Adrenal gland (tissue), 5 donors: ENCODE measurements around the gene SHB.

Experiments
- POLR2A ChIP-seq, 2 donors: fragments of 450-650 bp; IDR thresholded peaks; one replicate each; pipeline ENCODE4 v1.6.1; 2017; ENCODE audit warnings: antibody characterized with exemption in 2 of 2, mild to moderate bottlenecking in 2 of 2, moderate library complexity in 1 of 2
- TF ChIP-seq, protein P1 (sequence below), 6 experiments: fragments of 450-650 bp in 4 of 6; fragments of 200-600 bp in 2 of 6; sonication (generic) in 1 of 6; IDR thresholded peaks; 1 replicate in 5 of 6; 2 replicates in 1 of 6; pipeline versions ENCODE4 v1.5.1 to v1.8.0; 2016 to 2021; ENCODE audit warnings: antibody characterized with exemption in 6 of 6, mild to moderate bottlenecking in 2 of 6, moderate library complexity in 1 of 6
- donor health status: DM: no; HTN: no; CAD: no.

- TF ChIP-seq POLR2A (IDR thresholded peaks at IDR 0.05) = no peak
- TF ChIP-seq, protein P1, sequence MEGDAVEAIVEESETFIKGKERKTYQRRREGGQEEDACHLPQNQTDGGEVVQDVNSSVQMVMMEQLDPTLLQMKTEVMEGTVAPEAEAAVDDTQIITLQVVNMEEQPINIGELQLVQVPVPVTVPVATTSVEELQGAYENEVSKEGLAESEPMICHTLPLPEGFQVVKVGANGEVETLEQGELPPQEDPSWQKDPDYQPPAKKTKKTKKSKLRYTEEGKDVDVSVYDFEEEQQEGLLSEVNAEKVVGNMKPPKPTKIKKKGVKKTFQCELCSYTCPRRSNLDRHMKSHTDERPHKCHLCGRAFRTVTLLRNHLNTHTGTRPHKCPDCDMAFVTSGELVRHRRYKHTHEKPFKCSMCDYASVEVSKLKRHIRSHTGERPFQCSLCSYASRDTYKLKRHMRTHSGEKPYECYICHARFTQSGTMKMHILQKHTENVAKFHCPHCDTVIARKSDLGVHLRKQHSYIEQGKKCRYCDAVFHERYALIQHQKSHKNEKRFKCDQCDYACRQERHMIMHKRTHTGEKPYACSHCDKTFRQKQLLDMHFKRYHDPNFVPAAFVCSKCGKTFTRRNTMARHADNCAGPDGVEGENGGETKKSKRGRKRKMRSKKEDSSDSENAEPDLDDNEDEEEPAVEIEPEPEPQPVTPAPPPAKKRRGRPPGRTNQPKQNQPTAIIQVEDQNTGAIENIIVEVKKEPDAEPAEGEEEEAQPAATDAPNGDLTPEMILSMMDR (IDR thresholded peaks at IDR 0.05) = no peak
Measured at GRCh38 chr9:37977851-37978480, 91.1 kb downstream of the SHB start.
